A549 (cell line): ENCODE data around the gene WSB2.

Source experiments
- CTCF ChIP-seq: fragments of >200 bp; sonication (Bioruptor Twin); formaldehyde crosslinking; IDR thresholded peaks from 3 replicates; pipeline ENCODE4 v1.5.1; 2016
- ELK1 ChIP-seq: fragments of 150-350 bp; IDR thresholded peaks from 2 replicates; pipeline ENCODE4 v1.6.1; 2014; ENCODE audit warnings: low read depth, mild to moderate bottlenecking, low read length
- EP300 ChIP-seq, 2 experiments: fragments of >200 bp; sonication (Bioruptor Twin); formaldehyde crosslinking; IDR thresholded peaks; 2 replicates in 1 of 2; 3 replicates in 1 of 2; pipeline ENCODE4 v1.6.1; 2016 to 2017
- HES2 ChIP-seq: fragments of >200 bp; sonication (Bioruptor Twin); formaldehyde crosslinking; IDR thresholded peaks from 2 replicates; pipeline ENCODE4 v1.6.1; 2016
- MAX ChIP-seq: IDR thresholded peaks from 2 replicates; pipeline ENCODE4 v1.6.1; 2012
- MAZ ChIP-seq: fragments of 150-350 bp; IDR thresholded peaks from 2 replicates; pipeline ENCODE4 v1.6.1; 2014; ENCODE audit warnings: antibody characterized with exemption, low read depth, low read length, borderline replicate concordance
- RCOR1 ChIP-seq: fragments of 150-350 bp; IDR thresholded peaks from 2 replicates; pipeline ENCODE4 v1.6.1; 2014; ENCODE audit warnings: antibody characterized with exemption, low read length, low read depth
- REST ChIP-seq: fragments of 200-600 bp; sonication (generic); IDR thresholded peaks from 2 replicates; pipeline ENCODE4 v1.6.1; 2016; ENCODE audit warnings: antibody characterized with exemption, mild to moderate bottlenecking, moderate library complexity
- SMC3 ChIP-seq: fragments of >200 bp; sonication (Bioruptor Twin); formaldehyde crosslinking; IDR thresholded peaks from 3 replicates; pipeline ENCODE4 v1.6.1; 2018; ENCODE audit warnings: inconsistent platforms

- TF ChIP-seq CTCF (no peak), REST (no peak), RCOR1 (no peak), HES2 (no peak), MAZ (no peak), EP300 (IDR thresholded peaks at IDR 0.05) (no peak), SMC3 (no peak), MAX (no peak), ELK1 (no peak)
Observed at GRCh38 chr12:118029166-118029565, 31.8 kb downstream of the WSB2 start.
